RWPE1 (cell line): ENCODE data around the gene PRMT2.

Experiments used
- CTCF ChIA-PET: fragments of 350-600 bp; sonication (Branson Sonifier 250); formaldehyde crosslinking; extraction: SDS; loops from one replicate; lab custom pipeline; 2021; lab: Yijun Ruan, JAX
- POLR2A ChIA-PET: fragments of 400-600 bp; formaldehyde crosslinking; extraction: SDS; loops from one replicate; lab custom pipeline; 2020; ENCODE audit warnings: antibody characterized with exemption; ENCODE audit not compliant: low non-redundant PET; lab: Yijun Ruan, JAX
- DNase-seq: peaks from one replicate; pipeline ENCODE4 v3.0.0; 2012; ENCODE audit warnings: low spot score
- H3K27ac ChIP-seq: fragments of 450-650 bp; 2 replicates; pipeline ENCODE4 v1.5.1; 2017
- CTCF ChIP-seq: fragments of 450-650 bp; conservative IDR thresholded peaks from 2 replicates; pipeline ENCODE4 v1.5.1; 2017; ENCODE audit warnings: low read depth, mild to moderate bottlenecking

PRMT2 gene

GRCh38 chr21:46616050-46616449 lies 19.4 kb upstream of the PRMT2 start:
- no peak overlapping the region for H3K27ac ChIP-seq
- no peak for TF ChIP-seq CTCF
- DNase-seq, result no peak
- POLR2A ChIA-PET, result no interaction called here
- CTCF ChIA-PET, result no interaction called here

GRCh38 chr21:46616656-46617055 lies 18.8 kb upstream of the PRMT2 start:
- POLR2A ChIA-PET, result no interaction called here
- CTCF ChIA-PET, result no interaction called here
- TF ChIP-seq CTCF, result no peak

DNA sequence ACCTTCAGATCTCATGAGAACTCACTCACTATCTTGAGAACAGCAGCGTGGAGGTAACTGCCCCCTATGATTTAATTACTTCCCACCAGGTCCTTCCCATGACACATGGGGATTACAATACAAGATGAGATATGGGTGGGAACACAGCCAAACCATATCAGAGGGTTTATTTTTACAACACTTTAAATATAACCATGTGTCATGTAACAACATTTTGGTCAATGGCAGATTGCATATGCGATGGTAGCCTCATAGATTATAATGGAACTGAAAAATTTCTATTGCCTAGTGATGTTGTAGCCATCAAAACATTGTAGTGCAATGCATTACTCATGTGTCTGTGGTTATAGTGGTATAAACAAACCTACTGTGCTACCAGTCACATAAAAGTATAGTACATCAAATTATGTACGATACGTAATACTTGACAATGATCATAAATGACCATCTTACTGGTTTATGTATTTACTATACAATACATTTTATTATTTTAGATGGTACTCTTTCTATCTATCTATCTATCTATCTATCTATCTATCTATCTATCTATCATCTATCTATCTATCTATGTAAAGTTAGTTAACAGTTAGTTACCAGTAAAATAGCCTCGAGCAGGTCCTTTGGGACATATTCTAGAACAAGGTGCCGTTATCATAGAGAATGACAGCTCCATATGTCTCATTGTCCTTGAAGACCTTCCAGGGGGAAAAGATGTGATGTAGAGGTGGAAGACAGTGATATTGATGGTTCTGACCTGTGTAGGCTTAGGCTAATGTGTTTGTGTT lies 18.0 kb upstream of the PRMT2 start:
- ChIA-PET POLR2A (no interaction called here), CTCF (no interaction called here)

More at GRCh38 chr21:46616656-46617055, 18.8 kb upstream of the PRMT2 start:
- H3K27ac ChIP-seq, result no peak overlapping the region
- no peak for DNase-seq

GRCh38 chr21:46618738-46619379 lies 16.6 kb upstream of the PRMT2 start:
- ChIA-PET POLR2A (no interaction called here), CTCF (interaction anchor here (0.7 kb wide), 1 partner anchor 85 kb away, joined by 3 read pairs; no protein-coding TSS in a partner anchor)
- no peak overlapping the region for H3K27ac ChIP-seq
- DNase-seq, result no peak
- TF ChIP-seq CTCF, result no peak

More for the DNA sequence above, 18.0 kb upstream of the PRMT2 start:
- TF ChIP-seq CTCF, result no peak
- H3K27ac ChIP-seq, result no peak overlapping the region
- DNase-seq, result no peak

DNA sequence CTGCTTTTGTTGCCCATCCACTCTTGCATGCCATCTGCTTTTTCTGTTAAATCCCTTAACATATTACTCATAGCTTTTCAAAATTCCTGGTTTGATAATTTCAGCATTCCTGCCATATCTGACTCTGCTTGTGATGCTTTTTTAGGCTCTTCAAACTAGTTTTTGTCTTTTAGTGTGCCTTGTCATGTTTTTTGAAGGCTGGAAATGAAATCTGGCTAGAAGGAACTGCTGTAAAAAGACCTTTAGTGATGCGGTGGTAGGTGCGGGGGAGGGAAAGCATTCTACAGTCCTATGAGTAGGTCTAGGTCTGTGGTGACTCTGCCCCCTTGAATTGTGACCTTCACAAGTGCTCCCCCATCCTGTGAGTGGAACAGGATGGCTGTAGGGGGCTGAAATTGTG lies 15.6 kb upstream of the PRMT2 start:
- DNase-seq, result no peak
- no peak overlapping the region for H3K27ac ChIP-seq
- TF ChIP-seq CTCF, result no peak
- CTCF ChIA-PET, result no interaction called here
- POLR2A ChIA-PET, result no interaction called here

DNA sequence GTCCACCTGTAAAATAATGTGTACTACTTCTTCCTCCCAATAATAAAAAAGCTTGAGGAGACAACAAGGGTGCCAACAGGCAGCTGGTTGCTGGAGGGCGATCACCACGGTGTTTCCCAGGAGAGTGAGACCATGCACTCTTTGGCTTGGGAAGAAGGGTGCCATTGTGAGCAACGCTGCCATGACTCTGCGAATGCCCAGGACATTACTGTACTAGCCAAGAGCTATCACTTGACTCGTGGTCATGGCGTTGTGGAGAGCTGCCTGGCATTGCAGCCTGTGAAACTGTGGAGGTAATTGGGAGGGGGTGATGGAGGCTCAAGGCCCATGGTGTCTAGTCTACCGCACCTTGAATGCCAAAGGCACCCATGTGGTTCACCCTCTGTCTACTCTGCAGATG lies 14.6 kb upstream of the PRMT2 start:
- H3K27ac ChIP-seq, result no peak overlapping the region
- no peak for DNase-seq
- TF ChIP-seq CTCF, result no peak
- ChIA-PET CTCF (interaction anchor here (0.7 kb wide), 2 partner anchors 23 to 149 kb away, joined by 3 read pairs; no protein-coding TSS in a partner anchor), POLR2A (interaction anchor here (0.6 kb wide), 1 partner anchor 15 kb away, joined by 3 read pairs; the partner anchor contains the start of gene PRMT2)
